T-helper 17 cell (primary cell): Measurements from ENCODE around the gene CACNB3. TPM values are rescaled to one million over a fixed set of nuclear protein-coding genes. Genes with fewer than 3 reads are reported as not detected.

Source experiments
- ATAC-seq: fragments of 150-1000 bp; cut with Tn5 transposase; 2 replicates; pipeline ENCODE4 v1.10.0; 2021; ENCODE audit warnings: mild to moderate bottlenecking, moderate library complexity
- DNase-seq, 3 donors: peaks; one replicate each; pipeline versions ENCODE4 v3.0.0 to v3.0.0-alpha.2; 2020 to 2021
- H3K9me3 ChIP-seq: one replicate; pipeline ENCODE4 v1.7.0; 2013; ENCODE audit warnings: low read length, mild to moderate bottlenecking; ENCODE audit not compliant: control insufficient read depth, poor library complexity, severe bottlenecking
- H3K27ac Mint-ChIP-seq: one replicate; pipeline ENCODE4 v1.8.0; 2022; ENCODE audit warnings: mild to moderate bottlenecking, moderate library complexity, mixed read lengths
- H3K27me3 Mint-ChIP-seq: one replicate; pipeline ENCODE4 v1.8.0; 2022; ENCODE audit warnings: mixed read lengths
- H3K36me3 Mint-ChIP-seq: one replicate; pipeline ENCODE4 v1.8.0; 2022; ENCODE audit warnings: low read depth, mixed read lengths
- H3K4me1 Mint-ChIP-seq: one replicate; pipeline ENCODE4 v1.8.0; 2022; ENCODE audit warnings: mild to moderate bottlenecking, mixed read lengths
- H3K4me3 Mint-ChIP-seq: one replicate; pipeline ENCODE4 v1.8.0; 2022; ENCODE audit warnings: mild to moderate bottlenecking, moderate library complexity, mixed read lengths
- total RNA-seq, 4 donors: library from RNA in 2 of 4; stranded (reverse) in 2 of 4; gene quantifications; one replicate each; pipeline ENCODE4 v1.2.3 and lab custom pipeline; 2022 to 2026

CACNB3 gene
- total RNA-seq, 2 donors from 2014 or later = 6.5 to 8.0 TPM

- peak; percentile 82 for ATAC-seq
- H3K9me3 ChIP-seq = no peaks in the 10 kb centered on the region
- H3K36me3 Mint-ChIP-seq = no peaks in the 10 kb centered on the region
- peaks cover 11% of the 10 kb centered on the region for H3K27me3 Mint-ChIP-seq
- DNase-seq = peak in 2 of 3 donors; percentile 37 to 43
- H3K27ac Mint-ChIP-seq = no peak overlapping the region
- H3K4me3 Mint-ChIP-seq = no peak overlapping the region
- H3K4me1 Mint-ChIP-seq = peaks cover 8% of the 10 kb centered on the region
Measured at GRCh38 chr12:48795550-48796455, 22.5 kb upstream of the CACNB3 start.

- no peak for DNase-seq
- peaks cover 15% of the 10 kb centered on the region for H3K27me3 Mint-ChIP-seq
- no peak overlapping the region for H3K4me3 Mint-ChIP-seq
- no peaks in the 10 kb centered on the region for H3K36me3 Mint-ChIP-seq
- ATAC-seq = no peak
- H3K9me3 ChIP-seq = no peaks in the 10 kb centered on the region
- no peak overlapping the region for H3K27ac Mint-ChIP-seq
- peaks cover 8% of the 10 kb centered on the region for H3K4me1 Mint-ChIP-seq
Measured at GRCh38 chr12:48796976-48797375, 21.3 kb upstream of the CACNB3 start.

- H3K36me3 Mint-ChIP-seq = no peaks in the 10 kb centered on the region
- peaks cover 10% of the 10 kb centered on the region for H3K4me1 Mint-ChIP-seq
- no peak for DNase-seq
- ATAC-seq = no peak
- H3K9me3 ChIP-seq = no peaks in the 10 kb centered on the region
- no peak overlapping the region for H3K27ac Mint-ChIP-seq
- no peak overlapping the region for H3K4me3 Mint-ChIP-seq
- H3K27me3 Mint-ChIP-seq = peaks cover 6% of the 10 kb centered on the region
Measured at GRCh38 chr12:48800457-48800856, 17.8 kb upstream of the CACNB3 start.

DNA sequence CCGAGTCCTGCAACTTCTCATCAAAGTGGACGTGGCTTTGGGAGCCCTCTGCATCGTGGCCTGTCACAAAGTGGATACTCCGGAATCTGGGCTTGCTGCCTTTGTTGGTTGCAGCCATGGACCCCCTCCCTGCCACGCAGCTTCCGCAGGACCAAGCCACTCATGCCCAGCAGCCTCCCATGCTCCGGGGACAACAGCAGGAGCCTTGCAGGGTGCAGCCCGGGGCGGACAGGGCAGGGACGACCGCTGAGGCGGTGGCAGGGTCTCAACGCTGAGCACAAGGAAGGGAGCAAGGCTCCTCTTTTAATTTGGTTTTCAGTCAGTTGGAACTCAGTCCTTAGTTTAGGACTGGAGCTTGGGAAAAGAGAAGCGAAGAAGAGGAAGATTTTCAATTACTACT, 17.3 kb upstream of the CACNB3 start:
- no peaks in the 10 kb centered on the region for H3K36me3 Mint-ChIP-seq
- peaks cover 6% of the 10 kb centered on the region for H3K27me3 Mint-ChIP-seq
- ATAC-seq (no peak), DNase-seq (no peak)
- H3K27ac Mint-ChIP-seq = no peak overlapping the region
- H3K4me3 Mint-ChIP-seq = no peak overlapping the region
- H3K4me1 Mint-ChIP-seq = peaks cover 8% of the 10 kb centered on the region
- H3K9me3 ChIP-seq = no peaks in the 10 kb centered on the region

DNA sequence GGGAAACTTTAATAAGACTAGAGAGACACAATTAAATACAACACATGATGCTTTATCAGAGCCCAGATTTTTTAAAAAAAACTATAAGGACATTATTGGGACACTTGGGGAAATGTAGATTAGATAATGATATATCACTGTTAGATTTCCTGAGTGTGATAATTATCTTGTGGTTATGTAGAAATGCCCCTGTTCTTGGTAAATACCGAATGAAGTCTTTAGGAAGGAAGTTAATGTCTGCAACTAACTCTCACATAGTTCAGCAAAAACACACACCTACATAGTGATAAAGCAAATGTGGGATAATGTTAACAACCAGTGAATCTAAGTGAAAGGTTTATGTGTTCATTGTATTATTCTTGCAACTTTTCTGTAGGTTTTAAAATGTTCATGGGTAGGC, 14.6 kb upstream of the CACNB3 start:
- DNase-seq = no peak
- peak; percentile 37 for ATAC-seq
- Mint-ChIP-seq H3K27ac (no peak overlapping the region), H3K4me1 (peaks cover 7% of the 10 kb centered on the region), H3K36me3 (no peaks in the 10 kb centered on the region), H3K27me3 (peaks cover 6% of the 10 kb centered on the region), H3K4me3 (no peak overlapping the region)
- no peaks in the 10 kb centered on the region for H3K9me3 ChIP-seq

DNA sequence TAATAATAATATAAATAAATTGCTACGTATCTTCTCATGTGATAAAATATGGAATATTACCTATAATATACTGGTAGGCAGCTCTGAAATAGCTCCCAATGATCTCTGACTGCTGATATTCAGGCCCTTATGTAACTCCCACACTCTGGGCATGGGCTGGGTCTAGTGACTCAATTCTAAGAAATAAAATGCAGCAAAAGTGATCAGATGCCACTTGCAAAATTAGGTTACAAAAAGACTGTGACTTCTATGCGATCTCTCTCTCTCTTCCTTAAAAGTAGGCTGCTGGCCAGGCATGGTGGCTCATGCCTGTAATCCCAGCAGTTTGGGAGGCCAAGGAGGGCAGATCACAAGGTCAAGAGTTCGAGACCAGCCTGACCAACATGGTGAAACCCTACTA, 10.3 kb upstream of the CACNB3 start:
- Mint-ChIP-seq H3K27me3 (no peaks in the 10 kb centered on the region), H3K4me1 (peaks cover 7% of the 10 kb centered on the region)

GRCh38 chr12:48810903-48811431, 7.3 kb upstream of the CACNB3 start:
- peak overlapping the region; percentile 4 for H3K27ac Mint-ChIP-seq
- no peaks in the 10 kb centered on the region for H3K9me3 ChIP-seq
- H3K27me3 Mint-ChIP-seq = no peaks in the 10 kb centered on the region
- H3K4me1 Mint-ChIP-seq = peaks cover 14% of the 10 kb centered on the region
- no peaks in the 10 kb centered on the region for H3K36me3 Mint-ChIP-seq
- no peak overlapping the region for H3K4me3 Mint-ChIP-seq
- ATAC-seq (no peak), DNase-seq (no peak)

More for the DNA sequence above, 10.3 kb upstream of the CACNB3 start:
- H3K36me3 Mint-ChIP-seq = no peaks in the 10 kb centered on the region
- ATAC-seq (no peak), DNase-seq (no peak)
- no peak overlapping the region for H3K27ac Mint-ChIP-seq
- no peaks in the 10 kb centered on the region for H3K9me3 ChIP-seq
- H3K4me3 Mint-ChIP-seq = no peak overlapping the region

GRCh38 chr12:48811437-48812090, 6.7 kb upstream of the CACNB3 start:
- Mint-ChIP-seq H3K27ac (peak overlapping the region; percentile 4), H3K36me3 (no peaks in the 10 kb centered on the region), H3K27me3 (no peaks in the 10 kb centered on the region), H3K4me3 (no peak overlapping the region), H3K4me1 (peaks cover 19% of the 10 kb centered on the region)
- ATAC-seq = no peak
- DNase-seq = no peak
- H3K9me3 ChIP-seq = no peaks in the 10 kb centered on the region

DNA sequence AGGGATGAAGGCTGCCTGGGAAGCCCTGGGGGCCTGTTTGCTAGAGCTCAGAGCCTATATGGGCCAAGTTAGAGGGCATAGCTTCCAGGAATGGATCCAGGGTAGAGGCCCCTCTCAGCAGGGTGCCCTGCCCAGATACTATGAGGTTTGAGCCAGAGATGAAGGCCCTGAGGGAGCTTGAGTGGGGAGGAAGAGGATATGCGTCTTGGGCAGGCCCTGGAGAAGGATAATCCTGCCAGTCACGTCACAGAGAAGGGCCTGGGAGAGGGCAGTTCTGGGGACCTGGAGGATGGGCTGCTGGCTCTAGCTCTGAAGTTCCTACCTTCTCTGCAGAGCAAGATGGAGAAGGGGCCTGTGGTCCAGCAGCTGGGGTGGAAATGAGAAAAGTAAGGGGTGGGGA, 5.9 kb upstream of the CACNB3 start:
- no peak for DNase-seq
- no peaks in the 10 kb centered on the region for H3K9me3 ChIP-seq
- no peak for ATAC-seq
- Mint-ChIP-seq H3K4me3 (peak overlapping the region; percentile 65), H3K27me3 (no peaks in the 10 kb centered on the region), H3K27ac (peak overlapping the region; percentile 76), H3K36me3 (no peaks in the 10 kb centered on the region), H3K4me1 (peaks cover 22% of the 10 kb centered on the region)

DNA sequence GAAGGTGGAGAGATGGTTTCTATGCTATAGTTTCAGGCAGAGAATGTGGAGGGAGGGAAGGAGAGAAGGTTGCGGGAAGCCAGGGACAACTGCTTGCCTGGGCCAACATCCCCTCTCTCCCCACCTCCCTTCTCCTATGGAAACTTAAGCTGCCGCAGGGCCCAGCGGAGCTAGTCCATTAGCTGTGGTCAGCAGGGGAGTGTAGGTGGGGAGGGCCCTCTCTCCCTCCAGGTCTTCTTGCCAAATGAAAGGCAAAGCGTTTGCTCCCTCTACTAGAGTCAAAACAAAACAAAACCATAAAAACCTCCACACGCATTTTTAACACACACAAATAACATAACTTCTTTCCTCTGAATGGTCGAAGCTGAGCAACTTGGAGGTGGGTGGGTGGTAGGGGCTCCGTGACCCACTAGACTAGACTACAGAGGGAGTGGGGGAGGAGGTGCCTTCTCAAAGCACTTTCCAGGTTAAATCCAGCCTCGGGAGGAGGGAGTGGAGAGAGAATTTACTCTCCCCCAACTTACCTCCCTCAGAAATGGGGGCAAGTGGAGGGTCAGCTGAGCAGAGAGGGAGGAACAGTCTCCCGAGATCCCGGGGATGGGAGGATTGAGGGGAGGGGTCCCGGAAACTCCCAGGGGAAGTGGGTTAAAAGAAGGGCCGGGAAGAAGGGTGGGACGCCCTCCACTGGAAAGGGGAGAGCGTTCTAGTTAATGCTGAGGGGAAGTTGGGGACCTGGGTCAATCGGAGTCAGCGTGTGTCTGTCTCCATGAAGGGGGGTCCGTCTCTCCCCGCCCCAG, 4.6 kb upstream of the CACNB3 start:
- H3K36me3 Mint-ChIP-seq = no peaks in the 10 kb centered on the region
- no peak for ATAC-seq
- no peak for DNase-seq
- H3K4me3 Mint-ChIP-seq = peak overlapping the region; percentile 95
- H3K27me3 Mint-ChIP-seq = no peaks in the 10 kb centered on the region
- H3K27ac Mint-ChIP-seq = no peak overlapping the region
- H3K4me1 Mint-ChIP-seq = peaks cover 27% of the 10 kb centered on the region
- H3K9me3 ChIP-seq = no peaks in the 10 kb centered on the region

DNA sequence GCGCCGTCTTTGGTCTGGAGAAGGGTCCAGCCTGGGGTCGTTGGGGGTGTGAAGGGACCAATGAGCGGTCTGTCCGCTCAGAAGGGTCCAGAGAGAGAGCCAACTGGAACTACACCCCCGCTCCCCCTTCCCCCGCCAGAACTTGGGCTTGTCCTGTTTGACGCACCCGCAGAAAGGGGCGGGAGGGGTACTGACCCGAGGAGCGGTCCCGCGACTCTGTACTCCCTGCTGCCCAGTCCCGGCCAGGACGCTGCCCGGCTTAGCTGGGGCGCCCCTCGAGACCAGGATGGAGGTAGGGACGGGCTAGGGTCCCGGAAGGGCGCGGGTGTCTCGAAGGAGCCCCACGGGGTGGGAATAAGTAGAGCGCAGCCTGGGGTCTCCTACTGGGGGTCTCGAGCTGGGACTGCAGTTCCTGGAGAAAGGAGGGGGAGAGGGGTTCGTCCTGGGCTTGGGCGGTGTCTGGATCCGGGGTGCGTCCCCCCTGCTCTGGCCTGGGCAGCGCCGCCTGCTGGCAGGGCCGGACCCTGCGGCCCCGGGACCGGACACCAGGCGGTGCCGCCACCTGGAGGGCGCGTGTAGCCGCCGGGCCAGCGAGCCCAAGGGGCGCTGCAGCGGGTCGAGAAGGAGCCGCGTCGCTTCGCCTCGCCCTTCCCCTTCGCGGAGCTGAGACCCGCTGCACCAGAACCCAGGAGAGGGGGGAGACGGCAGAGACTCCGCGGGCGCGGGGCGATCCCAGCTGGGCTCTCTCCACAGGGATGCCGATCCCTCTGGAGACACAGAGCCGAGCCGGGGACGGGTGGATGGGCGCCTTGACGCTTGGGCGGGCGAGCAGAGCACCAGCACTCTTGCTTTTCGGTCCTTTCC, 3.8 kb upstream of the CACNB3 start:
- DNase-seq (peak; percentile 64 to 72 (median 71)), ATAC-seq (peak; percentile 76)
- H3K9me3 ChIP-seq = no peaks in the 10 kb centered on the region
- Mint-ChIP-seq H3K4me3 (peak overlapping the region; percentile 95), H3K36me3 (no peaks in the 10 kb centered on the region), H3K27ac (no peak overlapping the region), H3K27me3 (no peaks in the 10 kb centered on the region), H3K4me1 (peaks cover 35% of the 10 kb centered on the region)
